GM23338 (cell line): ENCODE results near the gene ZAP70. TPM values are rescaled to one million over a fixed set of nuclear protein-coding genes. Genes with fewer than 3 reads are reported as not detected.

ENCODE experiments used
- ATAC-seq: fragments of 200-7000 bp; cut with Tn5 transposase; 3 replicates; pipeline ENCODE4 v1.9.1; 2020
- DNase-seq: peaks from one replicate; pipeline ENCODE4 v3.0.0-alpha.2; 2015; ENCODE audit warnings: low spot score
- H2AFZ ChIP-seq: fragments of 200-600 bp; sonication (generic); 2 replicates; pipeline ENCODE4 v1.8.0; 2016; ENCODE audit warnings: antibody characterized with exemption, mild to moderate bottlenecking, moderate library complexity
- H3F3A ChIP-seq: fragments of 200-600 bp; sonication (generic); replicated peaks from 2 replicates; pipeline ENCODE4 v1.8.0; 2017; ENCODE audit warnings: antibody characterized with exemption, mixed run types, low read depth
- H3K27ac ChIP-seq: fragments of 200-600 bp; sonication (generic); 2 replicates; pipeline ENCODE4 v1.6.1; 2016; ENCODE audit warnings: low read depth
- H3K27me3 ChIP-seq: fragments of 200-600 bp; sonication (generic); 2 replicates; pipeline ENCODE4 v1.8.0; 2016; ENCODE audit warnings: mild to moderate bottlenecking, mixed run types, moderate library complexity; ENCODE audit not compliant: insufficient read depth
- H3K36me3 ChIP-seq: fragments of 200-600 bp; sonication (generic); 2 replicates; pipeline ENCODE4 v1.8.0; 2016; ENCODE audit warnings: mild to moderate bottlenecking; ENCODE audit not compliant: insufficient read depth
- H3K4me1 ChIP-seq: fragments of 200-600 bp; sonication (generic); 2 replicates; pipeline ENCODE4 v1.8.0; 2016; ENCODE audit warnings: mild to moderate bottlenecking, moderate library complexity; ENCODE audit not compliant: insufficient read depth
- H3K4me2 ChIP-seq: fragments of 200-600 bp; sonication (generic); 2 replicates; pipeline ENCODE4 v1.7.1; 2017; ENCODE audit warnings: mixed run types
- H3K4me3 ChIP-seq: fragments of 200-600 bp; sonication (generic); 2 replicates; pipeline ENCODE4 v1.6.1; 2016; ENCODE audit warnings: mixed run types
- H3K79me2 ChIP-seq: fragments of 200-600 bp; sonication (generic); replicated peaks from 2 replicates; pipeline ENCODE4 v1.8.0; 2017; ENCODE audit warnings: mild to moderate bottlenecking; ENCODE audit not compliant: insufficient read depth
- H3K9me2 ChIP-seq: fragments of 200-600 bp; sonication (generic); 2 replicates; pipeline ENCODE4 v1.8.0; 2017; ENCODE audit not compliant: insufficient read depth
- H4K20me1 ChIP-seq: fragments of 200-600 bp; sonication (generic); replicated peaks from 2 replicates; pipeline ENCODE4 v1.8.0; 2017; ENCODE audit warnings: mild to moderate bottlenecking; ENCODE audit not compliant: insufficient read depth
- H3K27ac Mint-ChIP-seq: 2 replicates; pipeline ENCODE4 v1.8.0; 2020; ENCODE audit warnings: inconsistent platforms, mild to moderate bottlenecking, moderate library complexity, mixed read lengths
- H3K27me3 Mint-ChIP-seq: 3 replicates; pipeline ENCODE4 v1.8.0; 2022; ENCODE audit warnings: low read depth, mild to moderate bottlenecking, moderate library complexity, mixed read lengths, inconsistent platforms; ENCODE audit not compliant: insufficient read depth, poor library complexity
- H3K36me3 Mint-ChIP-seq: 3 replicates; pipeline ENCODE4 v1.8.0; 2021; ENCODE audit warnings: low read depth, mild to moderate bottlenecking, inconsistent platforms, moderate library complexity, mixed read lengths
- H3K4me1 Mint-ChIP-seq: 3 replicates; pipeline ENCODE4 v1.8.0; 2020; ENCODE audit warnings: mild to moderate bottlenecking, inconsistent platforms, mixed read lengths
- H3K4me3 Mint-ChIP-seq: 3 replicates; pipeline ENCODE4 v1.8.0; 2021; ENCODE audit warnings: moderate library complexity, mild to moderate bottlenecking, inconsistent platforms, mixed read lengths
- H3K9me3 Mint-ChIP-seq: 3 replicates; pipeline ENCODE4 v1.8.0; 2020; ENCODE audit warnings: moderate library complexity, mild to moderate bottlenecking, inconsistent platforms, mixed read lengths
- CREB1 ChIP-seq: fragments of 250-450 bp; sonication (Bioruptor Pico); IDR thresholded peaks from 2 replicates; pipeline ENCODE4 v1.5.0; 2020; ENCODE audit warnings: low read depth, mild to moderate bottlenecking, moderate library complexity
- ETS1 ChIP-seq: IDR thresholded peaks from 2 replicates; pipeline ENCODE4 v1.6.1; 2016; ENCODE audit warnings: antibody characterized with exemption
- EZH2 ChIP-seq: fragments of 200-600 bp; sonication (generic); IDR thresholded peaks from one replicate; pipeline ENCODE4 v1.8.0; 2017; ENCODE audit warnings: antibody characterized with exemption, mild to moderate bottlenecking, low read depth; ENCODE audit not compliant: unreplicated experiment
- EZH2phosphoT487 ChIP-seq: fragments of 200-600 bp; sonication (generic); IDR thresholded peaks from one replicate; pipeline ENCODE4 v1.8.1; 2018; ENCODE audit warnings: antibody characterized with exemption; ENCODE audit not compliant: unreplicated experiment
- JUNB ChIP-seq: IDR thresholded peaks from one replicate; pipeline ENCODE4 v1.6.1; 2016; ENCODE audit warnings: antibody characterized with exemption; ENCODE audit not compliant: unreplicated experiment
- NANOG ChIP-seq: IDR thresholded peaks from 2 replicates; pipeline ENCODE4 v1.6.1; 2016; ENCODE audit warnings: antibody characterized with exemption, borderline replicate concordance
- POLR2AphosphoS5 ChIP-seq: IDR thresholded peaks from 2 replicates; pipeline ENCODE4 v1.6.1; 2016; ENCODE audit warnings: antibody characterized with exemption, low read depth
- STAT1 ChIP-seq: IDR thresholded peaks from one replicate; pipeline ENCODE4 v1.6.1; 2016; ENCODE audit warnings: antibody characterized with exemption; ENCODE audit not compliant: unreplicated experiment
- ZNF114 ChIP-seq: fragments of 250-450 bp; sonication (Bioruptor Pico); IDR thresholded peaks from 2 replicates; pipeline ENCODE4 v1.5.0; 2020; ENCODE audit warnings: mild to moderate bottlenecking, moderate library complexity
- ZNF331 ChIP-seq: fragments of 250-450 bp; sonication (Bioruptor Pico); IDR thresholded peaks from 2 replicates; pipeline ENCODE4 v1.5.0; 2020; ENCODE audit warnings: low read depth, mild to moderate bottlenecking, moderate library complexity
- ZNF462 ChIP-seq: fragments of 250-450 bp; sonication (Bioruptor Pico); IDR thresholded peaks from 2 replicates; pipeline ENCODE4 v1.5.0; 2020; ENCODE audit warnings: mild to moderate bottlenecking, moderate library complexity
- polyA plus RNA-seq: library from polyadenylated mRNA; unstranded; fragments of >200 nt; fragmentation: Nextera tagmentation; extraction: Ambion mirVana; gene quantifications from 2 replicates; pipeline ENCODE4 v1.2.1, GENCODE V29; 2016
- total RNA-seq: library from RNA; depleted of rRNA; stranded (reverse); fragments of >200 nt; shearing (Covaris generic); gene quantifications from 2 replicates; pipeline ENCODE4 v1.2.3, GENCODE V29; 2014
- TF ChIP-seq, protein P1 (sequence below): IDR thresholded peaks from one replicate; pipeline ENCODE4 v1.6.1; 2018; ENCODE audit warnings: antibody characterized with exemption; ENCODE audit not compliant: unreplicated experiment
- TF ChIP-seq, protein P2 (sequence below), 2 experiments: fragments of 200-600 bp in 1 of 2; sonication (generic) in 1 of 2; conservative IDR thresholded peaks; 2 replicates each; pipeline versions ENCODE4 v1.5.1 to v1.6.1; 2016 to 2017; ENCODE audit warnings: antibody characterized with exemption in 2 of 2, low read depth in 2 of 2, mild to moderate bottlenecking in 2 of 2, moderate library complexity in 1 of 2

The ZAP70 gene
- total and polyA plus RNA-seq, 2 experiments from 2014 or later = 0.42 TPM; not detected in 1

DNA sequence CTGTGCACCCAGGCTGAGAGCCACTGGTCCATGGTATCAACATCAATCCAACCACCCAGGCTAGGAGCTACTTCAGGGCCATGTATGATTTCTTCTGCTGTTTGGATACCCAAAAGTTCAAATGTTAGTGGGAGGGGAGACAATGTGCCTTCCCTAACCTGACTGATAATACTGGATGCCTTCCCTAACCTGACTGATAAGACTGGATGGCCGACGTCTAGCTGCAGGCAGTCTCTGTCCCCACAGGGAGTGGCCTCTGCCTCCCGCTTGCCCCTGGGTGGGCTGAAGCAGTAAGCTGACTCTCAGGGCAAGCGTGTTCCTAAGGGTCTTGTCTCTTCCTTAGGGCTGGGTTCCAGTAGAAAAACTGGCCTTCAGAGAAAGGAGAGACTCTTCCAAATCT, 65.8 kb downstream of the ZAP70 start:
- H3K4me2 ChIP-seq = no peak overlapping the region
- H4K20me1 ChIP-seq = no peaks in the 10 kb centered on the region
- H3K4me3 ChIP-seq = no peak overlapping the region
- ATAC-seq = no peak
- peaks cover 4% of the 10 kb centered on the region; the same call in 2 of the 3 replicates for H3K4me1 Mint-ChIP-seq
- H3K36me3 Mint-ChIP-seq = peaks cover 10% of the 10 kb centered on the region; the same call in 2 of the 3 replicates
- no peaks in the 10 kb centered on the region for H3F3A ChIP-seq
- no peaks in the 10 kb centered on the region for H3K9me3 Mint-ChIP-seq
- H3K36me3 ChIP-seq = 0 out of 2 replicates have a peak, but pooled peaks cover 3% of the 10 kb centered on the region
- peaks cover 3% of the 10 kb centered on the region for H3K27me3 Mint-ChIP-seq
- no peaks in the 10 kb centered on the region for H3K4me1 ChIP-seq
- H3K79me2 ChIP-seq = no peaks in the 10 kb centered on the region
- no peak overlapping the region for H3K4me3 Mint-ChIP-seq
- TF ChIP-seq, protein P1, sequence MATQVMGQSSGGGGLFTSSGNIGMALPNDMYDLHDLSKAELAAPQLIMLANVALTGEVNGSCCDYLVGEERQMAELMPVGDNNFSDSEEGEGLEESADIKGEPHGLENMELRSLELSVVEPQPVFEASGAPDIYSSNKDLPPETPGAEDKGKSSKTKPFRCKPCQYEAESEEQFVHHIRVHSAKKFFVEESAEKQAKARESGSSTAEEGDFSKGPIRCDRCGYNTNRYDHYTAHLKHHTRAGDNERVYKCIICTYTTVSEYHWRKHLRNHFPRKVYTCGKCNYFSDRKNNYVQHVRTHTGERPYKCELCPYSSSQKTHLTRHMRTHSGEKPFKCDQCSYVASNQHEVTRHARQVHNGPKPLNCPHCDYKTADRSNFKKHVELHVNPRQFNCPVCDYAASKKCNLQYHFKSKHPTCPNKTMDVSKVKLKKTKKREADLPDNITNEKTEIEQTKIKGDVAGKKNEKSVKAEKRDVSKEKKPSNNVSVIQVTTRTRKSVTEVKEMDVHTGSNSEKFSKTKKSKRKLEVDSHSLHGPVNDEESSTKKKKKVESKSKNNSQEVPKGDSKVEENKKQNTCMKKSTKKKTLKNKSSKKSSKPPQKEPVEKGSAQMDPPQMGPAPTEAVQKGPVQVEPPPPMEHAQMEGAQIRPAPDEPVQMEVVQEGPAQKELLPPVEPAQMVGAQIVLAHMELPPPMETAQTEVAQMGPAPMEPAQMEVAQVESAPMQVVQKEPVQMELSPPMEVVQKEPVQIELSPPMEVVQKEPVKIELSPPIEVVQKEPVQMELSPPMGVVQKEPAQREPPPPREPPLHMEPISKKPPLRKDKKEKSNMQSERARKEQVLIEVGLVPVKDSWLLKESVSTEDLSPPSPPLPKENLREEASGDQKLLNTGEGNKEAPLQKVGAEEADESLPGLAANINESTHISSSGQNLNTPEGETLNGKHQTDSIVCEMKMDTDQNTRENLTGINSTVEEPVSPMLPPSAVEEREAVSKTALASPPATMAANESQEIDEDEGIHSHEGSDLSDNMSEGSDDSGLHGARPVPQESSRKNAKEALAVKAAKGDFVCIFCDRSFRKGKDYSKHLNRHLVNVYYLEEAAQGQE = no peak
- TF ChIP-seq CREB1 (no peak), ZNF331 (CRISPR knock-in tag) (no peak), JUNB (no peak), EZH2phosphoT487 (no peak), NANOG (no peak), STAT1 (no peak), ZNF462 (no peak), EZH2 (no peak), ETS1 (no peak), ZNF114 (CRISPR knock-in tag) (no peak), POLR2AphosphoS5 (no peak)
- TF ChIP-seq, protein P2, sequence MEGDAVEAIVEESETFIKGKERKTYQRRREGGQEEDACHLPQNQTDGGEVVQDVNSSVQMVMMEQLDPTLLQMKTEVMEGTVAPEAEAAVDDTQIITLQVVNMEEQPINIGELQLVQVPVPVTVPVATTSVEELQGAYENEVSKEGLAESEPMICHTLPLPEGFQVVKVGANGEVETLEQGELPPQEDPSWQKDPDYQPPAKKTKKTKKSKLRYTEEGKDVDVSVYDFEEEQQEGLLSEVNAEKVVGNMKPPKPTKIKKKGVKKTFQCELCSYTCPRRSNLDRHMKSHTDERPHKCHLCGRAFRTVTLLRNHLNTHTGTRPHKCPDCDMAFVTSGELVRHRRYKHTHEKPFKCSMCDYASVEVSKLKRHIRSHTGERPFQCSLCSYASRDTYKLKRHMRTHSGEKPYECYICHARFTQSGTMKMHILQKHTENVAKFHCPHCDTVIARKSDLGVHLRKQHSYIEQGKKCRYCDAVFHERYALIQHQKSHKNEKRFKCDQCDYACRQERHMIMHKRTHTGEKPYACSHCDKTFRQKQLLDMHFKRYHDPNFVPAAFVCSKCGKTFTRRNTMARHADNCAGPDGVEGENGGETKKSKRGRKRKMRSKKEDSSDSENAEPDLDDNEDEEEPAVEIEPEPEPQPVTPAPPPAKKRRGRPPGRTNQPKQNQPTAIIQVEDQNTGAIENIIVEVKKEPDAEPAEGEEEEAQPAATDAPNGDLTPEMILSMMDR (conservative IDR thresholded peaks at IDR 0.05; ENCODE audit: low read depth in 2 of 2) = no peak
- no peaks in the 10 kb centered on the region for H3K27me3 ChIP-seq
- no peak overlapping the region for H2AFZ ChIP-seq
- no peak overlapping the region for H3K27ac ChIP-seq
- DNase-seq = no peak
- H3K9me2 ChIP-seq = no peaks in the 10 kb centered on the region
- no peak overlapping the region for H3K27ac Mint-ChIP-seq
